ENCODE results near the gene PRX.
"Not testable (repeated sequence)": the region's sequence is repeated elsewhere in the genome, so short reads cannot be mapped to it uniquely, and the experiment has no call there.

The PRX gene

GRCh38 chr19:40441719-40442253 is 28.6 kb upstream of the PRX start:
- H3K9me3 Mint-ChIP-seq, result no peaks in the 10 kb centered on the region
- peaks cover 29% of the 10 kb centered on the region for H3K36me3 Mint-ChIP-seq (ENCODE audit: low read depth)
- peak overlapping the region; percentile 98 to 99 (median 99) for H3K27ac Mint-ChIP-seq
- H3K27me3 Mint-ChIP-seq (ENCODE audit: low read depth), result peaks cover 4% of the 10 kb centered on the region
- H3K4me1 Mint-ChIP-seq, result peaks cover 37% of the 10 kb centered on the region
- peak overlapping the region; percentile 95 to 100 (median 99) for H3K4me3 Mint-ChIP-seq
- no peak for TF ChIP-seq CTCF (IDR thresholded peaks at IDR 0.05; ENCODE audit: unreplicated experiment in 3 of 3)

DNA sequence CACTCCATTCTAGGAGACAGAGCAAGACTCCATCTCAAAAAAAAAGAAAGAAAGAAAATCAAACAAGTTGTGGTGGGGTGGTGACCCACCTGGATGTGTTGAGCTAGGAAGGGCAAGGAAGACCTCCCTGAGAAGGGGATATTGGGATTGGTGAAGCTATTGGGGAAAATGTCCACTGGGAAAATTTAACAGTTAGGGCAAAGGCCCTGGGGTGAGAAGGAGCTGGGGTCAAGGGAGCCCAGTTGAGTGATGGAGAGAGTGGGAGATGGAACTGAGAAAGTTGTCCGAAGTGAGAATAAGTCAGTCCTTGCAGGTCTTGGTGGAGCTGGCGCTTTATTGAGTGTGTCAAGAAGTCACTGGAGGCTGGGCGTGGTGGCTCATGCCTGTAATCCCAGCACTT is 25.1 kb upstream of the PRX start:
- no peaks in the 10 kb centered on the region for H3K9me3 Mint-ChIP-seq
- H3K36me3 Mint-ChIP-seq (ENCODE audit: low read depth), result peaks cover 29% of the 10 kb centered on the region

GRCh38 chr19:40433391-40434216 is 20.4 kb upstream of the PRX start:
- H3K4me1 Mint-ChIP-seq, result peaks cover 31% of the 10 kb centered on the region
- no peak for TF ChIP-seq CTCF (IDR thresholded peaks at IDR 0.05; ENCODE audit: unreplicated experiment in 3 of 3)
- no peaks in the 10 kb centered on the region for H3K27me3 Mint-ChIP-seq (ENCODE audit: low read depth)
- H3K4me3 Mint-ChIP-seq, result peak overlapping the region; percentile 86 to 88 (median 88)
- H3K27ac Mint-ChIP-seq, result peak overlapping the region; percentile 99 to 100 (median 99)
- peaks cover 5% of the 10 kb centered on the region for H3K36me3 Mint-ChIP-seq (ENCODE audit: low read depth)
- H3K9me3 Mint-ChIP-seq, result no peaks in the 10 kb centered on the region

More for the DNA sequence above, 25.1 kb upstream of the PRX start:
- H3K27me3 Mint-ChIP-seq (ENCODE audit: low read depth), result no peaks in the 10 kb centered on the region
- peak overlapping the region; percentile 29 to 74 (median 34) for H3K27ac Mint-ChIP-seq
- peak overlapping the region; percentile 40 to 69 (median 66) for H3K4me3 Mint-ChIP-seq
- no peak for TF ChIP-seq CTCF (IDR thresholded peaks at IDR 0.05; ENCODE audit: unreplicated experiment in 3 of 3)
- H3K4me1 Mint-ChIP-seq, result peaks cover 39% of the 10 kb centered on the region

GRCh38 chr19:40432760-40433159 is 19.6 kb upstream of the PRX start:
- H3K36me3 Mint-ChIP-seq (ENCODE audit: low read depth); H3K27me3 Mint-ChIP-seq (ENCODE audit: low read depth); H3K9me3 Mint-ChIP-seq: not testable (repeated sequence)
- Mint-ChIP-seq H3K27ac (peak overlapping the region; percentile 99 to 100 (median 99)), H3K4me3 (peak overlapping the region; percentile 86 to 88 (median 88)), H3K4me1 (peaks cover 27% of the 10 kb centered on the region)

GRCh38 chr19:40431698-40432097 is 18.5 kb upstream of the PRX start:
- Mint-ChIP-seq H3K36me3 (ENCODE audit: low read depth) (no peaks in the 10 kb centered on the region), H3K27me3 (ENCODE audit: low read depth) (no peaks in the 10 kb centered on the region), H3K4me3 (peak overlapping the region; percentile 65 to 73 (median 66)), H3K9me3 (no peaks in the 10 kb centered on the region), H3K4me1 (peaks cover 27% of the 10 kb centered on the region), H3K27ac (peak overlapping the region; percentile 86 to 100 (median 90))
- TF ChIP-seq CTCF (IDR thresholded peaks at IDR 0.05; ENCODE audit: unreplicated experiment in 3 of 3), result no peak

- H3K4me3 Mint-ChIP-seq; H3K27ac Mint-ChIP-seq; H3K9me3 Mint-ChIP-seq; H3K27me3 Mint-ChIP-seq (ENCODE audit: low read depth); H3K36me3 Mint-ChIP-seq (ENCODE audit: low read depth): not testable (repeated sequence)
- peaks cover 22% of the 10 kb centered on the region for H3K4me1 Mint-ChIP-seq
Observed at GRCh38 chr19:40430242-40430641, 17.1 kb upstream of the PRX start.

GRCh38 chr19:40428197-40428596 is 15.0 kb upstream of the PRX start:
- H3K9me3 Mint-ChIP-seq; H3K36me3 Mint-ChIP-seq (ENCODE audit: low read depth); H3K27ac Mint-ChIP-seq; H3K27me3 Mint-ChIP-seq (ENCODE audit: low read depth): not testable (repeated sequence)
- H3K4me1 Mint-ChIP-seq, result peaks cover 22% of the 10 kb centered on the region
- H3K4me3 Mint-ChIP-seq, result peak overlapping the region in 1 of 3 experiments; percentile 58

Measured in nephron (organoid).